Measurements from ENCODE around the gene UBE2G1. TPM values are rescaled to one million over a fixed set of nuclear protein-coding genes. Genes with fewer than 3 reads are reported as not detected.

Gene UBE2G1
- total RNA-seq, 2 donors from 2014 or later: 64.2 to 64.3 TPM

DNA sequence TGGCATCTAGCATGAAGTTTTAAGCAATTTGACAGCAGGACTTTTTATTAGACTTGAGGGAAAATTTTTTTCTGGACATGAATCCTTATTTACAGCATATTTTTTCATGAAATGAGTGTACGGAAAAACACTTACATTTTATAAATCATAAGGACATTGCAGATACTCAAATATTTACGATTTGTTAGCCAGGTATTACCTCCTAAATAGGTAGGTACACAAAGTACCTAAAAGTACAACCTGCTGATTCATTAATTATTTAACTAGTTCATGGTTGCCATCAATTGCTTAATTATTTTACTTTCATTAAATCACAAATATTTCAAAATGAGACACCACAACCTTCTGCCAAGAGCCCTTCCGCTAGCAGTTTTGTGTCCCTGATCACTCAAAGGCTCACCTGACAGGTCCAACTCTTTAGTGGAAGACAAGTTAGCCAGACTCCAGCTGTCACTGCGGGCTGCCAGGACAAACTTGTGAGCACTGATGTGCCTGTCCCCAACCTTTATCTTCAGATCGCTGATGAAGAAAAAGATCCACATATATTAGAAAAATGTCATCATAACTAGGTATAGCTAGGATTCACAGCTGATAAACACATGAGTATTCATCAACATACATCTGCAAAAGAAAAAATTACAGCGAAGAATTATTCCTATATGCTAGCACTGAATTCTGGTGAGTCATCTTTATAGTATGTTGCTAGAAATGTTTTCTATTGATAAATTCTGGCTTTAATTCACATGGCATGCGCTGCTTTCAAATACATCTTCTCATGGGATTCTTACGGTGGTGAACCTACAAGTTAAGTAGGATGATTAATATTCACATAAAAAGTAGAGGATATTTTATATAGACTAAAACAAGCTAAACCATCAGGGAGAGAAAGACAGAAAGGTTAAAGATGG lies 130.8 kb downstream of the UBE2G1 start:
- no peak overlapping the region for H3K27ac Mint-ChIP-seq
- no peaks in the 10 kb centered on the region for H3K27me3 Mint-ChIP-seq (ENCODE audit: low read depth)
- peaks cover 17% of the 10 kb centered on the region for H3K4me1 Mint-ChIP-seq (ENCODE audit: low read depth)
- DNase-seq (no peak), ATAC-seq (replicated peaks in 1 of 2) (no peak)
- H3K4me3 Mint-ChIP-seq: no peak overlapping the region
- peaks cover 0 to 15% of the 10 kb centered on the region in 2 donors for H3K36me3 Mint-ChIP-seq (ENCODE audit: insufficient read depth in 2 of 2)
- no peaks in the 10 kb centered on the region for H3K9me3 Mint-ChIP-seq

DNA sequence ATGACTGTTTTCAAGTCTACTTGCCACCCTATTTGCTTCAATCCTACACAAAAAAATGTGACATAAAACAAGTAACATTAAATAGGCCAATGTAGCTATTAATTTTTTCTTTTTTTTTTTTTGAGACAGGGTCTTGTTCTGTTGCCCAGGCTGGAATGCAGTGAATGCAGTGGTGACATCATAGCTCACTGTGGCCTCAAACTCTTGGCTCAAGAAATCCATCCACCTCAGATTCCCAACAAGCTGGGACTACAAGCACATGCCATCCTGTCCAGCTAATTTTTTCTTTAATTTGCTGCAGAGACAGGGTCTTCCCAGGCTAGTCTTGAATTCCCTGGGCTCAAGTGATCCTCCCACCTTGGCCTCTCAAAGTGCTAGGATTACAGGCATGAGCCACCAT lies 132.1 kb downstream of the UBE2G1 start:
- no peak overlapping the region for H3K27ac Mint-ChIP-seq
- no peaks in the 10 kb centered on the region for H3K27me3 Mint-ChIP-seq (ENCODE audit: low read depth)
- H3K36me3 Mint-ChIP-seq (ENCODE audit: insufficient read depth in 2 of 2): peaks cover 0 to 15% of the 10 kb centered on the region in 2 donors
- no peaks in the 10 kb centered on the region for H3K9me3 Mint-ChIP-seq
- H3K4me1 Mint-ChIP-seq (ENCODE audit: low read depth): peaks cover 17% of the 10 kb centered on the region
- H3K4me3 Mint-ChIP-seq: no peak overlapping the region
- ATAC-seq (replicated peaks in 1 of 2) (no peak), DNase-seq (no peak)

DNA sequence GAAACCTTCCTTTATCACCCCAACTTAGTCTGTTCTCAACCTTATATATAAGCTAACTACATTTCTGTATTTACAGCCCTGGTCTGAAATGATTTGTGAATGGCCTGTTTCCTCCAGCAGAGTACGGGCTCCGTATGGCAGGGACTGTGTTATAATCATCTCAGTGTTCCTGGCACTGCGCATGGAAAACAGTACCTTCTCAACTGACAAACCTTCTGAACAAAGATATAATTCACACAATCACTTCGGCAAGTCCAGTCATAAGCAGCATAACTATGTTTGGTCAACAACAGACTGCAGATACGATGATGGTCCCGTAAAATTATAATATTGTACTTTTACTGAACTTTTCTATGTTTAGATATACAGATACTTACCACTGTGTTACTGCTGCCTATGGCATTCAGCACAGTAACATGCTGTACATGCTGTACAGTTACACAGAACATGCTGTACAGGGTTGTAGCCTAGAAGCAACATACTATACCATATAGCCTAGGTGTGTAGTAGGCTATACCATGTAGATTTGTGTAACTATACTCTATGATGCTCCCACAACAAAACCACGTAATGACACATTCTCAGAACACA lies 132.7 kb downstream of the UBE2G1 start:
- Mint-ChIP-seq H3K27me3 (ENCODE audit: low read depth) (no peaks in the 10 kb centered on the region), H3K4me3 (no peak overlapping the region), H3K4me1 (ENCODE audit: low read depth) (peaks cover 17% of the 10 kb centered on the region), H3K9me3 (no peaks in the 10 kb centered on the region), H3K27ac (no peak overlapping the region), H3K36me3 (ENCODE audit: insufficient read depth in 2 of 2) (peaks cover 0 to 13% of the 10 kb centered on the region in 2 donors)
- ATAC-seq (replicated peaks in 1 of 2): no peak
- no peak for DNase-seq

DNA sequence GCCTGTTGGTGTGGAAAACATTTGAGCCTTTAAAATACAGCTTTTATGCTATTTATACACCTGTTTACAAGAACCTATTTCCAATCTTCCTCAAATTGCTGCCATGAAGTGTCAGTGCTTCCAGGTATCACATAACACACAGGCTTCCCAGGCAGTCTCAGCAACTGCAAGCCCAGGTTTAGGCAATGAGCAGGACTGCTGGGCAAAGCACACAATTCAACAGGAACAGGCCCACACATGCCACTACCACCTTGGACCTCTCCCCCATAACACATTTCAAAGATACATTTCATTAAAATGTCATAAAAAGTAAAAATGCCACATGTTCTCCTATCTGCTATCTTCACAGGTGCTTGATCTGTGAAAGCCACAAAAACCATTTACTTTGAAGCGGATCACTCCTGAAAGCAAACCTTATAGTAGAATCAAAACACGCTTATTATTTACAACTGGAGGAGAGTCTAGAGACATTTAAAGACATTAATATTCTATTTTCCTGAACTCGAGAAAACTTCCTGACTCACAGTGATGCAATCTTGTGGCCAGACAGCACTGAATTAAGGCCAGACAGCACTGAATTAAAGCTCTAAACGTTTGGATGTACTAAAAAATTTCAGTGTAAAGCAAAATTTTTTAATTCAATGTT lies 134.2 kb downstream of the UBE2G1 start:
- Mint-ChIP-seq H3K27ac (peak overlapping the region; percentile 76), H3K4me3 (no peak overlapping the region), H3K36me3 (ENCODE audit: insufficient read depth in 2 of 2) (peaks cover 0 to 12% of the 10 kb centered on the region in 2 donors), H3K9me3 (no peaks in the 10 kb centered on the region), H3K27me3 (ENCODE audit: low read depth) (no peaks in the 10 kb centered on the region), H3K4me1 (ENCODE audit: low read depth) (peaks cover 17% of the 10 kb centered on the region)
- ATAC-seq (replicated peaks in 1 of 2) (no peak), DNase-seq (no peak)

DNA sequence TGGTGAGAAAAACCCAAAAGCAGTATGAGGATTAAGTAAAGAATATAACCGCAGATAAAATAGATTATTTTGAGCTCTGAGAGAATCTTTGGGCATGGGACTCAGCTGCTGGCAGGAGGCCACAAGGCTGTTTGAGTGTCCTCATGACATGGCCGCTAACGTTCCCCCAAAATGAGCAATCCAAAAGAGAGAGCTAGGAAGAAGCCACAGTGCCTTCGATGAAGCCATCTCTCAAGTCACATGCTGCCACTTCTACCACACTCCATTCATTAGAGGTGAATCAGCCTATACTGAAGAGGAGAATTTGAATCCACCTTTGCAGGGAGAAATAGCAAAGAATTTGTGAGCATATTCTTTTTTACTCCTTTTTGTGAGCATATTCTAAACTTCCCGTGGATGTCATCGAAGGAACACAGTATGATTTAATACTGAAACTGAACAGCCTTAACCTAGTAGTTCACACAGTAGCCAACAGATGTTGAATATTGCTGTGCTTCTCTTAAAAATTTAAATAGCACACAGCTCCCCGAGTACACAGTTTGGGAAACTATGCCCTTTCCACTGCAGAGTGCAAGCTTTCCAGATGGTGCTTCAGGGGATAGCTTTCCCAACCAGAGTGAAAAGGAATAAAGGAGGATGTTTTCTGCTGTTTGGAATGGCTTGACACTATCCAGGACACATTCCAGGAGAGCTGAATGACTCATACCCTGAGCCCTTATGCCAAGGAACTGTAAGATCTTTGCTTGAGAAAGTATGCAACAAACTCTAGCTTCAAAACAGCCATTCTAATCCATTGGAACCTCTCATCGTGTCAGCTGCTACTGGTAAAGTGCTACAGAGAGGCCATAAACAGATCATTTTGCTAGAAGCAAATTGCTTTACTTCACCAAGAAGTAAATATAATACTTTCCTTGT lies 136.6 kb downstream of the UBE2G1 start:
- no peak overlapping the region for H3K27ac Mint-ChIP-seq

DNA sequence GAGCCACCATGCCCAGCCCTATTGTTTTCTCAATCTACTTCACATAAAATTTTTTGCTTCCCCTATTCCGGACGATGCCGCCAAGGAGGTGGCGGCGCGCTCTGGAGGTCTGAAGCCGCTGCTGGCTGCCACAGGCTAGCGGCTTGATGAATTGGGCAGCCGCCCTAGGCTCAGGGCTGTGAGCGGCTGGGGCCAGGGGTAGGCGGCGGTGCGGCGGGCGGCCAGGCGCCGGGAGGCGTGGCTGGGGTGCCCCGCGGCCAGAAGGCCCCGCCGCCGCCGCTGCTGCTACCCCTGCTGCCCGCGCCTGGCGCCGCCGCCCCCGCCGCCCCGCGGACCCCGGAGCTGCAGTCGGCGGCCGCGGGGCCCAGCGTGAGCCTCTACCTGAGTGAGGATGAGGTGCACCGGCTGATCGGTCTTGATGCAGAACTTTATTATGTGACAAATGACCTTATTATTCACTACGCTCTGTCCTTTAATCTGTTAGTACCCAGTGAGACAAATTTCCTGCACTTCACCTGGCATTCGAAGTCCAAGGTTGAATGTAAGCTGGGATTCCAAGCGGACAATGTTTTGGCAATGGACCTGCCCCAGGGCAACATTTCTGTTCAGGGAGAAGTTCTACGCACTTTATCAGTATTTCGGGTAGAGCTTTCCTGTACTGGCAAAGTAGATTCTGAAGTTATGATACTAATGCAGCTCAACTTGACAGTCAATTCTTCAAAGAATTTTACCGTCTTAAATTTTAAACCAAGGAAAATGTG lies 144.4 kb downstream of the UBE2G1 start:
- ATAC-seq (replicated peaks in 1 of 2) (no peak), DNase-seq (no peak)
- H3K9me3 Mint-ChIP-seq: no peaks in the 10 kb centered on the region
- H3K27ac Mint-ChIP-seq: no peak overlapping the region
- no peaks in the 10 kb centered on the region for H3K27me3 Mint-ChIP-seq (ENCODE audit: low read depth)
- H3K4me1 Mint-ChIP-seq (ENCODE audit: low read depth): no peaks in the 10 kb centered on the region
- peaks cover 0 to 6% of the 10 kb centered on the region in 2 donors for H3K36me3 Mint-ChIP-seq (ENCODE audit: insufficient read depth in 2 of 2)
- no peak overlapping the region for H3K4me3 Mint-ChIP-seq

More for the DNA sequence above, 136.6 kb downstream of the UBE2G1 start:
- Mint-ChIP-seq H3K36me3 (ENCODE audit: insufficient read depth in 2 of 2) (peaks cover 0 to 10% of the 10 kb centered on the region in 2 donors), H3K4me1 (ENCODE audit: low read depth) (peaks cover 17% of the 10 kb centered on the region), H3K4me3 (no peak overlapping the region), H3K9me3 (no peaks in the 10 kb centered on the region), H3K27me3 (ENCODE audit: low read depth) (no peaks in the 10 kb centered on the region)
- ATAC-seq (replicated peaks in 1 of 2) (no peak), DNase-seq (no peak)

DNA sequence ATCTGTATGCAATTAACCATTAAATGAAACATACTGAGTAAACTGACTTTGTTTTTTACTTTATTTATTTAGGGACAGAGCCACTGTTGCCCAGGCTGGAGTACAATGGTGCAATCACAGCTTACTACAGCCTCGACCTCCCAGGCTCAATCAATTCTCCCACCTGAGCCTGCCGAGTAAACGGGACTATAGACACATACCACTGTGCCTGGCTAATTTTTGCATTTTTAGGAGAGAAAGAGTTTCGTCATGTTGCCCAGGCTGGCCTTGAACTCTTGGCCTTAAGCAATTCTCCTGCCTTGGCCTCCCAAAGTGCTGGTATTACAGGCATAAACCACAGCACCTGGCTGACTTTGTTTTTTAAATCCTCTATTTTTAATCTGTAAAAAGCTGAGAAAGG lies 145.3 kb downstream of the UBE2G1 start:
- H3K27ac Mint-ChIP-seq: no peak overlapping the region
- no peak overlapping the region for H3K4me3 Mint-ChIP-seq
- H3K36me3 Mint-ChIP-seq (ENCODE audit: insufficient read depth in 2 of 2): peaks cover 0 to 5% of the 10 kb centered on the region in 2 donors
- H3K9me3 Mint-ChIP-seq: no peaks in the 10 kb centered on the region
- DNase-seq (no peak), ATAC-seq (replicated peaks in 1 of 2) (no peak)
- H3K4me1 Mint-ChIP-seq (ENCODE audit: low read depth): no peaks in the 10 kb centered on the region
- H3K27me3 Mint-ChIP-seq (ENCODE audit: low read depth): no peaks in the 10 kb centered on the region

DNA sequence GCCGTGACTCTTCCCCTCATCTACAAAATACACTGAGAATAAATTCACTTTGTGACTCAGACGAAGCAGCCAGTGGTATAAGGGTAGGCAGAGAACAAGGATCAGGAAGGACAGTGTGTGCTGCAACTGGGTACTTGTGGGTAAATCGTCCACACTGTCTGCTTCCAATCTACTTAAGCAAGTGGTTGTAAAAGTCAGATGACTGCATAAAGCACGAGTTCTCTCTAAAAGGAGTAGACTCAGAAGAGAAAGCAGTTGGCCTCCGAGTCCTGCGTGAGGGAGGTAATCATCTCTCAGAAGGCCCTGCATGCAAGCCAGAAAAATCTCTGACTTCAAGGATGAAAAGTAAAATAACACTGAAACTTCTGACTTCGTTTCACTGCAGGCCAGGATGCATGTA lies 145.8 kb downstream of the UBE2G1 start:
- no peaks in the 10 kb centered on the region for H3K9me3 Mint-ChIP-seq
- peak overlapping the region; percentile 19 for H3K27ac Mint-ChIP-seq
- H3K36me3 Mint-ChIP-seq (ENCODE audit: insufficient read depth in 2 of 2): peaks cover 0 to 5% of the 10 kb centered on the region in 2 donors
- no peaks in the 10 kb centered on the region for H3K27me3 Mint-ChIP-seq (ENCODE audit: low read depth)
- peaks cover under 1% of the 10 kb centered on the region for H3K4me1 Mint-ChIP-seq (ENCODE audit: low read depth)
- ATAC-seq (replicated peaks in 1 of 2): no peak
- no peak for DNase-seq
- no peak overlapping the region for H3K4me3 Mint-ChIP-seq

Other genes starting within 250 kb of the UBE2G1 start
- 10 to 100 TPM; 40.0 to 44.7 TPM for gene ZZEF1, start 223.6 kb downstream of the UBE2G1 start, total RNA-seq
- 10 to 100 TPM; 13.9 to 15.2 TPM for gene CYB5D2, start 223.5 kb downstream of the UBE2G1 start, total RNA-seq
- 10 to 100 TPM; 36.4 to 37.9 TPM for gene ANKFY1, start 102.7 kb downstream of the UBE2G1 start, total RNA-seq
- 10 to 100 TPM; 42.1 to 44.9 TPM for gene SPNS3, start 67.3 kb upstream of the UBE2G1 start, total RNA-seq
- 1 to 10 TPM; 1.1 to 1.3 TPM for gene SPNS2, start 132.2 kb upstream of the UBE2G1 start, total RNA-seq
- gene MYBBP1A, start 188.7 kb upstream of the UBE2G1 start, total RNA-seq: 10 to 100 TPM; 44.5 to 55.7 TPM
- not detected for gene GGT6, start 193.9 kb upstream of the UBE2G1 start, total RNA-seq
- not detected for gene SMTNL2, start 217.9 kb upstream of the UBE2G1 start, total RNA-seq

Data from activated T-cell treated with anti-CD3 and anti-CD28 coated beads, Interleukin-2, amount 50 U/mL, for 72 hours (primary cell).